GM12878 (cell line): ENCODE data around the gene NMRK2. TPM values are rescaled to one million over a fixed set of nuclear protein-coding genes. Genes with fewer than 3 reads are reported as not detected.

ENCODE experiments used
- ATAC-seq: fragments of 200-7000 bp; cut with Tn5 transposase; 3 replicates; pipeline ENCODE4 v1.9.1; 2020; ENCODE audit warnings: mild to moderate bottlenecking, moderate library complexity
- BruUV-seq: library from RNA; stranded (reverse); fragments of 400-500 nt; replicated peaks from 2 replicates; lab custom pipeline; 2021; lab: Mats Ljungman, UMichigan
- CTCF ChIA-PET: fragments of 300-600 bp; sonication (Branson Sonifier 250); formaldehyde crosslinking; extraction: SDS; loops from one replicate; lab custom pipeline; 2021; ENCODE audit warnings: inconsistent platforms; lab: Yijun Ruan, JAX
- POLR2A ChIA-PET: fragments of 350-600 bp; formaldehyde crosslinking; extraction: SDS; loops from one replicate; lab custom pipeline; 2021; ENCODE audit warnings: inconsistent platforms; lab: Charles Lee
- RAD21 ChIA-PET: fragments of 300-600 bp; sonication (Branson Sonifier 250); formaldehyde crosslinking; loops from one replicate; lab custom pipeline; 2023; ENCODE audit warnings: antibody characterized with exemption; ENCODE audit not compliant: unreplicated experiment; lab: Charles Lee
- SMC1A ChIA-PET: fragments of 300-600 bp; sonication (Branson Sonifier 250); formaldehyde crosslinking; loops from one replicate; lab custom pipeline; 2023; ENCODE audit not compliant: unreplicated experiment, uncharacterized antibody; lab: Charles Lee
- DNase-seq: peaks from one replicate; pipeline ENCODE4 v3.0.0-alpha.2; 2011; ENCODE audit warnings: low read depth, low spot score
- FAIRE-seq: peaks from 3 replicates; lab custom pipeline; 2011; peaks lifted over from hg19 to GRCh38; lab: Jason Lieb, UNC
- H2AFZ ChIP-seq: 2 replicates; pipeline ENCODE4 v1.6.0; 2011; ENCODE audit warnings: low read depth, low read length, control low read depth; ENCODE audit not compliant: control insufficient read depth
- H3K27ac ChIP-seq: 2 replicates; pipeline ENCODE4 v1.5.1; 2011; ENCODE audit warnings: control low read depth; ENCODE audit not compliant: control insufficient read depth, insufficient read depth
- H3K27me3 ChIP-seq, 2 experiments: replicated peaks in 1 of 2; 2 replicates each; pipeline versions ENCODE4 v1.6.0 to v1.6.1; 2011; ENCODE audit warnings: low read length in 1 of 2; ENCODE audit not compliant: control insufficient read depth in 2 of 2, insufficient read depth in 2 of 2
- H3K36me3 ChIP-seq, 2 experiments: 2 replicates each; pipeline ENCODE4 v1.5.1; 2011; ENCODE audit warnings: low read length in 1 of 2; ENCODE audit not compliant: control insufficient read depth in 2 of 2, insufficient read depth in 2 of 2
- H3K4me1 ChIP-seq: 2 replicates; pipeline ENCODE4 v1.6.1; 2011; ENCODE audit warnings: mild to moderate bottlenecking, low read length, moderate library complexity, mixed read lengths; ENCODE audit not compliant: control insufficient read depth, insufficient read depth
- H3K4me2 ChIP-seq: 2 replicates; pipeline ENCODE4 v1.6.0; 2011; ENCODE audit warnings: control low read depth; ENCODE audit not compliant: control insufficient read depth, insufficient read depth
- H3K4me3 ChIP-seq: fragments of 200-600 bp; sonication (generic); 2 replicates; pipeline ENCODE4 v1.5.1; 2016
- H3K79me2 ChIP-seq: 2 replicates; pipeline ENCODE4 v1.6.0; 2011; ENCODE audit warnings: low read length; ENCODE audit not compliant: control insufficient read depth, insufficient read depth
- H3K9ac ChIP-seq: 2 replicates; pipeline ENCODE4 v1.8.0; 2011; ENCODE audit warnings: low read length, control low read depth, mixed read lengths; ENCODE audit not compliant: control insufficient read depth, insufficient read depth
- H3K9me3 ChIP-seq: replicated peaks from 3 replicates; pipeline ENCODE4 v1.5.1; 2011; ENCODE audit warnings: mild to moderate bottlenecking, low read length; ENCODE audit not compliant: control insufficient read depth, insufficient read depth
- H4K20me1 ChIP-seq: 2 replicates; pipeline ENCODE4 v1.6.0; 2011; ENCODE audit not compliant: control insufficient read depth, insufficient read depth
- BCL11A ChIP-seq: IDR thresholded peaks from 2 replicates; pipeline ENCODE4 v1.6.1; 2011; ENCODE audit warnings: low read depth, low read length
- CREB1 ChIP-seq: IDR thresholded peaks from 2 replicates; pipeline ENCODE4 v1.6.1; 2012; ENCODE audit warnings: low read depth, mild to moderate bottlenecking, inconsistent platforms
- IKZF1 ChIP-seq: fragments of 450-650 bp; conservative IDR thresholded peaks from 2 replicates; pipeline ENCODE4 v1.6.1; 2017; ENCODE audit warnings: antibody characterized with exemption, mild to moderate bottlenecking
- NFIC ChIP-seq: IDR thresholded peaks from 2 replicates; pipeline ENCODE4 v1.6.1; 2012; ENCODE audit warnings: low read depth, mild to moderate bottlenecking, inconsistent platforms, low read length, moderate library complexity
- RELA ChIP-seq: fragments of 450-650 bp; IDR thresholded peaks from 2 replicates; pipeline ENCODE4 v1.8.0; 2014; ENCODE audit warnings: borderline replicate concordance; ENCODE audit not compliant: partially characterized antibody
- SREBF1 ChIP-seq: IDR thresholded peaks from 2 replicates; pipeline ENCODE4 v1.6.1; 2012; ENCODE audit warnings: mild to moderate bottlenecking, low read length
- SUZ12 ChIP-seq: fragments of 200-600 bp; sonication (generic); IDR thresholded peaks from one replicate; pipeline ENCODE4 v1.6.1; 2018; ENCODE audit warnings: antibody characterized with exemption, mild to moderate bottlenecking; ENCODE audit not compliant: unreplicated experiment
- ZBTB4 ChIP-seq: fragments of 450-650 bp; formaldehyde crosslinking; IDR thresholded peaks from 2 replicates; pipeline ENCODE4 v1.4.0; 2022; ENCODE audit warnings: mild to moderate bottlenecking, moderate library complexity
- ZNF207 ChIP-seq: fragments of 450-650 bp; IDR thresholded peaks from 2 replicates; pipeline ENCODE4 v1.6.1; 2014; ENCODE audit warnings: antibody characterized with exemption, mild to moderate bottlenecking, borderline replicate concordance
- ZNF217 ChIP-seq: fragments of 450-650 bp; IDR thresholded peaks from 2 replicates; pipeline ENCODE4 v1.6.1; 2017; ENCODE audit warnings: antibody characterized with exemption, mild to moderate bottlenecking
- in situ Hi-C: fragments of 300-500 bp; cut with MboI; formaldehyde crosslinking; loops from 9 replicates; pipeline ENCODE4 v1.14.3; 2018; ENCODE audit warnings: mixed read lengths
- intact Hi-C: fragments of 100-400 bp; cut with micrococcal nuclease; formaldehyde crosslinking; loops from one replicate; pipeline ENCODE4 v1.14.2; 2022; ENCODE audit not compliant: unreplicated experiment
- polyA plus RNA-seq, 11 experiments: library from polyadenylated mRNA; depleted of rRNA in 4 of 11; unstranded in 6 of 11; stranded (reverse) in 5 of 11; fragments of >200 nt; fragmentation: Nextera tagmentation in 4 of 11; fragmentation: Illumina TruSeq in 1 of 11; extraction: Ambion mirVana in 4 of 11; extraction: Trizol in 1 of 11; gene quantifications; 1 replicate in 1 of 11; 2 replicates in 10 of 11; pipeline versions ENCODE4 v1.2.1 to v1.2.3, GENCODE V29; 2011 to 2016; ENCODE audit warnings: inconsistent platforms in 2 of 11, missing spikeins in 2 of 11, low read depth in 1 of 11
- total RNA-seq, 4 experiments: library from RNA; depleted of rRNA in 3 of 4; stranded (reverse); fragments of >200 nt in 3 of 4; fragmentation: Illumina TruSeq in 1 of 4; extraction: Trizol in 1 of 4; gene quantifications; 2 replicates each; pipeline versions ENCODE4 v1.2.1 to v1.2.3, GENCODE V29; 2013 to 2021

Gene NMRK2
- total and polyA plus RNA-seq, 10 of the 15 experiments (the other 5 are each of a cell fraction or from before 2014, with no cell fraction given): 0.14 to 0.15 TPM; not detected in 8

- TF ChIP-seq SUZ12: no peak
- TF ChIP-seq BCL11A: no peak
Observed at GRCh38 chr19:3919793-3920192, 13.1 kb upstream of the NMRK2 start (continued).

GRCh38 chr19:3923096-3923758, 9.6 kb upstream of the NMRK2 start:
- no TSS peak for BruUV-seq
- Histone ChIP-seq H3K27me3 (no peaks in the 10 kb centered on the region), H3K9ac (no peak overlapping the region), H3K4me3 (no peak overlapping the region), H3K36me3 (no peaks in the 10 kb centered on the region), H3K9me3 (peaks cover 3% of the 10 kb centered on the region; the same call in 1 of the 3 replicates), H3K4me1 (no peaks in the 10 kb centered on the region), H2AFZ (no peak overlapping the region), H3K79me2 (no peaks in the 10 kb centered on the region), H4K20me1 (no peaks in the 10 kb centered on the region), H3K4me2 (no peak overlapping the region), H3K27ac (no peak overlapping the region)
- no peak for DNase-seq
- SMC1A ChIA-PET: no interaction called here
- POLR2A ChIA-PET: no interaction called here
- no peak for ATAC-seq
- RAD21 ChIA-PET: no interaction called here
- TF ChIP-seq NFIC: no peak
- TF ChIP-seq CREB1: no peak
- TF ChIP-seq ZNF217: no peak
- no peak for TF ChIP-seq SREBF1
- no peak for TF ChIP-seq RELA
- TF ChIP-seq ZNF207: no peak
- no peak for TF ChIP-seq ZBTB4
- no peak for TF ChIP-seq IKZF1
- intact Hi-C loops: no loop called here
- FAIRE-seq: no peak
- CTCF ChIA-PET: no interaction called here
- in situ Hi-C loops: no loop called here
